HG02970 (cell line): ENCODE data around the gene SYCP2L.
"Not testable (repeated sequence)": the region's sequence is repeated elsewhere in the genome, so short reads cannot be mapped to it uniquely, and the experiment has no call there.

Experiments
- ATAC-seq: cut with Tn5 transposase; IDR thresholded peaks from one replicate; pipeline ENCODE4 v1.9.1; 2021; ENCODE audit warnings: mild to moderate bottlenecking, moderate library complexity, moderate number of reproducible peaks; ENCODE audit not compliant: unreplicated experiment, low FRiP score

Gene SYCP2L

DNA sequence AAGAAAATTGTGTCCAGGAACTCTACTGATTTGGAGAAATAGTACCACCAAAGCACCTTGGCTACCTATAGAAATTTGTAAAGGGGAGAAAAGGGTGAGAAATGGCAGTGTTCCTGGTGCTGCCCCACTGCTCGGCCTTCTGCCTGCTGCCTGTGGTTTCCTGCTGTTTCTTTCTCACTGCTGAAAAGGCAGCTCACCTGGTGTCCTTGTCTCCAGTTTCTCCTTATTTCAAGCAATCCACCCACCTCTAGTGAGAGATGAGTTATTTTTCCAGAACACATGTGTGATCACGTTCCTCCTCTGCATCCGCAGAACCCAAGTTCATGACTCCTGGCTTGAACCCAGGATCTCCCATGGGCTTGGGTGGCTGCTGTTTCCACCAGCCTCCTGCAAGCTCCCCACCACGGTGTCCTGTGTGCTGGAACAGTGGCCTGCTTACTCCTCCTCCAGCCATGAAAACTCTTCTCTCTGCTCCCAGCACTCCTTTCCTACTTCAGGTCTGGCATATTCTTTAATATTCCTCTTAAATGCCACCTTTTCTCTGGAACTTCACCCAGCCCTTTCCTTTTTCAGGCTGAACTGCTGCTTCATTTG lies 108.4 kb downstream of the SYCP2L start:
- no peak for ATAC-seq

DNA sequence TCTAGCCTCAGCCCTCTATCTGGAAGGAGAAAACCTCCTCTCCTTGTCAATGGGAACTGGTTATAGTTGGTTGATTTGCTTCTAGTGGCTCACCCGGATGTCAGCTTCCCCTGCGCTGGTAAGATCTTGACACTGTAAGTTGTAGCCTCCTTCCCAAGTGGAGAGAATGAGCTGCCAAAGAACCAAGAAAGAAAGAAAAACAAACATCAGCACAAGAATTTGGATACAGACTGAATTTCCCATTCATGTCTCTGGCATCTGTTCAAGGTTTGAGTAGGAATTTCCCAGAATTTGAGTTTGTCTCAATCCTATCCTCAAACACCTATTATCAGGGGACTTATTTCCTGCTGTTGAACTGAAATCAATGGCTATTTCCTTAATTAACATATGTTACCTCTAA lies 113.1 kb downstream of the SYCP2L start:
- no peak for ATAC-seq

DNA sequence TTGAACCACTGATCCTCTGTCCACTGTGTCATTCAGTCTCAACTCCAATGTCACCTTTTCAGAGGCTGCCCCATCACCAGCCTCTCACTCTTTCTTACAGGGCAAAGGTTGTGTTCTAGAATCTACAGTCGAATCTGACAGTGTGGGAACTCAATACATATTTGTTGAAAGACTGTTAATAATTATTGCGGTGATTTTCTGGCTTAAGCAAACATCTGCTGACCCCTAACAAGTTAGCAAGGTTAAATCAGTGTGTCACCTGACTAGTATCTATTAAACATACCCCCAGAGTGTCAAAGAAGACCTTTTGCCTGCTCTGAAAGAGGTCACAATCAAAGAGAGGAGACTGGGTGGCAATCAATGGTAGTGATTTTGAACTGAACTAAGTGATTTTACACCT lies 115.3 kb downstream of the SYCP2L start:
- ATAC-seq: no peak

DNA sequence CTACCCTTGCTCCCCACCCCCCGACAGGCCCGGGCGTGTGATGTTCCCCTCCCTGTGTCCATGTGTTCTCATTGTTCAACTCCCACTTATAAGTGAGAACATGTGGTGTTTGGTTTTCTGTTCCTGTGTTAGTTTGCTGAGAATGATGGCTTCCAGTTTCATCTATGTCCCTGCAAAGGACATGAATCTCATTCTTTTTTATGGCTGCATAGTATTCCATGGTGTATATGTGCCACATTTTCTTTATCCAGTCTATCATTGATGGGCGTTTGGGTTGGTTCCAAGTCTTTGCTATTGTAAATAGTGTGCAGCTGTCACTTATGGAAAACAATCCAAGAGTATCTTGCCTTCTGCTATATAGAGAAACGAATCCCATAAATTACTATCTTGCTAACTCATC lies 116.4 kb downstream of the SYCP2L start:
- not testable (repeated sequence) for ATAC-seq

DNA sequence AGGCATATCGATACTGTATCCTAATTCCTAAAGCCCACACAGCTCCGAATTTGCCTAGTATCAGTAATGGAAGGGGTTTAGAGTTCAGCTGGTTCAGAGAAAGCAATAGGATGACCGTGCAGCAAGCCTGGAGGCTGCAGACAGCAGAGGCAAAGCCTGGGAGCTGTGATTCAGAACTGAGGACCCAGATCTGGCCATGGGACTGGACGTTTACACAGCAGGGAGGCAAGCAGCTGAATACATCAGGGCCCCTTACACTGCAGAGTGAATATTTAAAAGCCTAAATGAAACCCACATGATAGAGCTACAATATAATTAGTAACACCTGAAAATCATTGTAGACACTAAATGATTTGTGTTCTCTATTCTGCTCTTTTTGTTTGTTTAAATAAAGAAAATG lies 119.2 kb downstream of the SYCP2L start:
- no peak for ATAC-seq

DNA sequence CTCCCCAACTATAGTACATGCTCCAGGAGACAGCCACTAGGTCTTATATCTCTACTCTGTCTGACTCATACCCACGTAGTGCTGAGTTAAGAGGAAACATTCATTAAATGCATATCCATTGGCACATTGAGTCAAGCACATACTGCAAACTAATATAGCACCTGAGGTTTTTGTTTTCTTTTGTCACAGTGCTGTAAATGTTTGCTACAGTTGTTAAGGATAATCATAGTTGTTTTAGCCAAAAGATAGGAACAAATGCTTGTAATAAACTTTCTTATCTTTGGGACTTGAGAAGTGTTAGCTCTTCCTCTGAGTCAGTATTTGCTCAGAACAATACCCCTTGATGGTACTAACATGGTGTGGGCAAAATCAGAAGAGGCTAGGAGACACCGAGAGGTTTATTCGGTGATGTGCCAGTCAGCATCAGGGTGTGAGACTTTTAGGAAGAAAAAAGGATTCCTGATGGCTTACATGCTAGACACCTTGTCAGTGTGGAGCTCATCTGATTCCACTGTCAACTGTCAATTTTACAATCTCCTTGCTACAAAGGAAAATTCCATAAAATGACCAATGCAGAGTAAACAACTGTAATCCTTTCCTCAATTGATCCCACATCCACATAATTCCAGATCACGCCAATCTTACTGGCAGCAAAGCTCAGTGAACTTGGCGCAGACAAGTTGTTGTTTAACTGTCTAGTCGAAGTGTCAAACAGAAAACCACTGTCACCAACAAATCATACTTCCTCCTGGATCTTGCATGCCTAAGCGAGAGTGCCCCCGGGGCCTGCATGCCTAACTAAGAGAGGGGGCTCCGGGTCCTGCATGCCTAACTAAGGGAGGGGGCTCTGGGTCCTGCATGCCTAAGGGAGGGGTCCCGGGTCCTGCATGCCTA lies 121.1 kb downstream of the SYCP2L start:
- no peak for ATAC-seq

DNA sequence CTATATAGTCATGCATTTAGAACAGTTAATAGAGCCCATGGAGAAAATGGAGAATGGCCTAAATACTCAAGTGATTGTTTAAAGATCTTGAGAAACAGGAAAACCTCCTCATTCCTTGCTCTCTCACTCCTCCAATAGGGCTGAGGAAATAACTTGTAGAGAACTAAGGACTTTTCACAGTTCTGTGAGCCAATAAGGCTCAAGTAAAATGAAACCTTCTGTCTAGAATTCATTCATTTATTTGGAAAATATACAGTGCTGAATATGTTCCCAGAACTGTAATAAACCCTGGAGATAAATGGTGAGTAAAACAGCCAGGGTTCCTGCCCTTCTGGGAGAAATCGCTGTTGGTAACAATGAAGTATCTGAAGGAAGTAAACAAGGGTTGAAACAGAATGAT lies 122.0 kb downstream of the SYCP2L start:
- no peak for ATAC-seq

DNA sequence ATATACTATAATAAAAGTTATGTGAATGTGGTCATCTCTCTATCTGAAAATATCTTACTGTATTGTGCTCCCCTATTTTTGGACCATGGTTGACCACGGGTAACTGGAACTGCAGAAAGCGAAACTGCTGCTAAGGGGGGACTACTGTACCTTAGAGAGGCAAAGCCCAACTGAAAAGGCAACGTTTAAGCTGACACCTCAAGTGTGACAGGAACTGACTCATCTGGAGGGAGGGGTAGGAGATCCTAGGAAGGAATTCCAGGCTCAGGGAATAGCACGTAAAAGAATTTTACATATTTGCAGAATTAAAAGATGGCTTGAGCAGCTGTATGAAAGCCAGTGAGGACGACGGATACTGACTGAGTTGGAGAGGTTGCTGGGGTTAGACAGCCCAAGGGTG lies 122.5 kb downstream of the SYCP2L start:
- no peak for ATAC-seq

DNA sequence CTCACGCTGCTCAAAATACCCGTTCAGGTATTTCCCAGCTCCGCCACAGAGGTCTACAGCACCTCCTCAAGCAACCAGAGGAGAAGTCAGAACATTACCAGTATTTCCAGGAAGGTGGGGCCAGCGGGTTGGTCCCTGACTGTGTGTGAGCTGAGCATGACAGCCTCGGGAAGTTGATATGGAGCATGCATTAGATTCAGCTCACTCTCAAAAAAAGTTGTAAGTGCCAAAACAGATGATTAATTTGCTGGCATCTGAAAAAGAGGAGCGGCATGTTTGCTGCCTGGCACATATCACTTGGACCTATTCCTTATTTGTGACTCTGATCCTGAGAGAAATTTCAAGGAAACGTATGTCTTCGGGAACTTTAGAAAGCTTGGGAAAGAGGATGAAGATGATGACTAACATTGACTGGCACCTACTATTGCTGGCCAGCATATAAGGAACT lies 125.0 kb downstream of the SYCP2L start:
- ATAC-seq: no peak

DNA sequence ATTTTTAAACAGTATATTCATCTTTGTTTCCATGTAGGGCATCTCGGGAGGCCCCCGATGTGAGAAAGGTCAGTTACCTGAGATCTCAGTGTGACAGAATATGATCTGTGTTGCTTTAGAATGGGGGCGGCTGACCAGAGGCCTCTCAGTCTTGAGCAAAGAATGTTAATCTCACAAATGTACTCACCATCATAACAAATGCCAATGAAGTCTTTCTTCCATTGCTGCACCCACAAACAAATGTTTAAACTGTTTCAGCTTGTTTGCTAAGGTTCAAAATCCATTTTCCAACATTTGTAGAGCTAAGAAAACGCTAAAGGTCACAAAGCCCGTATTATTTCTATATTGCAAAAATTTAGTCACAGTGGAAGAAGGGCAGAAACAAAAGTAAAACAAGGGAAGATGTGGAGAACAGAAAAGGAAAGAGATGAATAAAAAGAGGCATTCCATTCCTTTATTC lies 125.5 kb downstream of the SYCP2L start:
- no peak for ATAC-seq

DNA sequence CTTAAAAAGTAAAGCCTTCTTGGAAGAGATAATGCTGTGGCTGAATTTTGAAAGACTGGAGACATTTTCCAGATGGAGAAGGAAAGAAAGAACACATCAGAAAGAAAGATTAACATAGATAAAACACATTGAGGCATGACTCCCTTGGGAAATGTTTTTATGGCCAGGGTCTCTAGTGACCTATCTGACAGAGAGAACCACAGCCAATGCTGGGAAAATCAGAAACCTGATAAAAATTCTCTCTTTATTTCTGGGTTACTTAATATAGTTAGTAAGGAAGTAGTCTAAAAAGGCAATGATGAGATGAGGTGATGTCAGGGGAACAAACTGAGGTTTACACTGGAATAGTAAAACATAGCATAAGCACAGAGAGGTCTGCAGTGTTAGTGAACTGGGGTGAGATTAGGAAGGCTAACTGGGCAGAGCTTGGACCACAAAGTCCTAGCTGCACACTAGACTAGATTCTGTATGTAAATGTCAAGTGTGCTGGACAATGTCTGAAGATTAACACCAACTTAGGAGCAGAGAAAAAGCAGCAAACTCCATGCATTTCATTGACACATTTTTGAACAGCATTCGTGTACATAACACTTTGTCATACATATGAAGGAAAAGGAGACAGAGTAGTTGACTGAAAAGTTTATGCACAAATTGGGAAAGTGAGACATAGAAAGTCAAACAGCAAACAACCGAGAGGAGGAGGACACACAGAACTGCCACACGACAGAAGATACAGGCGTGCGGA lies 126.3 kb downstream of the SYCP2L start:
- no peak for ATAC-seq

DNA sequence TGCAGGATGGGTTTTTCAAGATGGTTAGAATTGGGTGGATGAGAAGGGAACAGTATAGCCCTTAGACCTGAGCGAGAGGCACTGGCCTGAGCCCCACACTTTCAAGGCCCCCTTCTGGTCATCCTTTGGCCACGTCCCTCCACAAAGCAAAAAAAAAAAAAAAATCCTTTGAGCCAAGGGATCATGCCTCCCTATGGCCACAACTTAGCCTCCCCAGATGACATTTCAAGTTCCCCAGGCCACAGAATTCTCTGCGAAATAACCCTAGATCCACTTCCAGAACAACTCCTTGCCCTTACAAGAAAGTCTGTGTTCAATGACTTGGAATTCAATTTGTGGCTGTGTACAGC lies 126.8 kb downstream of the SYCP2L start:
- no peak for ATAC-seq

DNA sequence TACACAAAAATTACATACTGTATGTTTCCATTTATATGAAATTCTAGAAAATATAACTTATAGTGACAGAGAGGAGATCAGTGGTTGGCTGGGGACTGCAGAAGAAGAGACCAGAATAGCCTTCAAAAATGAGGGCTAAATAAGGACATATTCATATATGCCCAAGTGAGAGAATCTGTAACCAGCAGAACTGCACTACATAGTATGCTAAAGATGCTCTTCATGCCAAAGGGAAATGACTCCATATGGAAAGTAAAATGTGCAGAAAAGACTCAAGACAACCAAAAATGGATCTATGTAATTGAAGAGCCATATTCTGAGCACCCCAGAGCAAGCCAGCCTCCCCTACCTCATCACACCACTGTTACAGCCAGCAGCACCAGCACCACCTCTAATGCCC lies 128.2 kb downstream of the SYCP2L start:
- no peak for ATAC-seq

DNA sequence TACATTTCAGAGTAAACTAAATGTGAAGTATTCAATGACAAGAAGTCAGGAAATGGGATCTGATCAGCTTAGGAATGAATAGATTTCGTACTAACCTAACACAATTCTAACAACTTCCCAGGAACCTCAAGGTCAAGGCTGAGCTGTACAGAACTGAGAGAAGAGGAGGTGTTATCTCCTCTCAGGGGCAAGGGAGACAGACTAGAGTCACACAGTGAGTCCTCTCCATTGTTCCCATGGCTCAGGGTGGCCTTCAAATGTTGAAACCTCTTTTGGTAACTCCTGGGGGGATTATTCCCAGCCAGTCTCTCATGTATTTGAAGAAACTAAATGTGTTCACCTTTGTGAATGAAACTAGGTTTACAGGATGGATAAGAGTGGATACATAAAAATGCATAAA lies 129.6 kb downstream of the SYCP2L start:
- no peak for ATAC-seq

DNA sequence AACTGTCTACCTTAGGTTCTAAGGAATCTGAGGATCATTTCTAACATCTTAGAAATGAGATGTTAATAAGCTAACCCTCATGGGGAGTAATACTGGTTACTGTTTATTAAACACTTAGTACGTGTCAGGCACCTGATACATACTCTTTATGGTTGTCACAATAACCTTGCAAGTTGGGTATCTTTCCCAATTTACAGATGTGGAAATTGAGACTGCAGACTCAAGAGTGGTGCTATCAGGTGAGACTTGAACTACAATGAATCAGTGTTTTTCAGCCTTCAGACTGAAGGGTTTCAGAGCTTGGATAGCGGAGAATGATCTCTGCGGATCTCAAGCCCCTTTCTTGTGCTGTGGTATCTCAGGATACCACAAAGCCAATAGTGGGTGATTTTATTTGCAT lies 130.2 kb downstream of the SYCP2L start:
- ATAC-seq: no peak

DNA sequence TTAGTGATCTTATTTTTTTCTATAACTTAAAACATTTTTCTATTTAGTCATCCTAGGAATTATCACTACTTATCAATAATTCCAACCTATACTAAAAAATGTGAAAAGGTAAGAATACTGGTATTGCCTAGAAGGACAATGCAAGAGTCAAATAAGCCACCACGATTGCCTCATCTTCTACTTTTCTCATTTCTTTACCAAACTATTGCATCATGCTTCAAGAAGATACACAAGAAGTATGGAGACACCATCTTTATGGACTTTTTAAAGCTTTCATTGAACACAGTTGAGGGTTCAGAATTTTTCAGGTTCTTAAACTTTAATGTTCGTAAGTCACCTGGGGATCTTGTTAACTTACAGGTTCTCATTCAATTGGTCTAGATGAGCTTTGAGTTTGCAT lies 131.4 kb downstream of the SYCP2L start:
- ATAC-seq: no peak

DNA sequence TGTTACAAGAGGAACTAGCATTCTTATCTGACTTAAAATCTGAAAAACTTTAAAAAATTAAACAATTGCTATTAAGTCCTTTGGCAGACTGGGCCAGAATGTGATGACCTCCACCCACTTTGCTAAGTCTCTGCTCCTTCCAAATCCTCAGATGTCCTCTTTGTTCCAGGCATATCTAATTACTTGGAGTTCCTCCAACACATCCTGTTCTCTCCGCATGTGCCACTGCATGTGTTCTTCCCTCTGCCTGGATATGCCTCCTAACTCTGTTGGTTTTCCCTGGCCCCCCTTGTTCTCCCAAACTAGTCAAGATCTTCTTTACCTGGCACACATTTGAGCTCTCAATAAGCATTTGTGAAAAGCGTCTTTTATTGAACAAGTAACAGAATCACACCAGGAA lies 134.2 kb downstream of the SYCP2L start:
- ATAC-seq: no peak

DNA sequence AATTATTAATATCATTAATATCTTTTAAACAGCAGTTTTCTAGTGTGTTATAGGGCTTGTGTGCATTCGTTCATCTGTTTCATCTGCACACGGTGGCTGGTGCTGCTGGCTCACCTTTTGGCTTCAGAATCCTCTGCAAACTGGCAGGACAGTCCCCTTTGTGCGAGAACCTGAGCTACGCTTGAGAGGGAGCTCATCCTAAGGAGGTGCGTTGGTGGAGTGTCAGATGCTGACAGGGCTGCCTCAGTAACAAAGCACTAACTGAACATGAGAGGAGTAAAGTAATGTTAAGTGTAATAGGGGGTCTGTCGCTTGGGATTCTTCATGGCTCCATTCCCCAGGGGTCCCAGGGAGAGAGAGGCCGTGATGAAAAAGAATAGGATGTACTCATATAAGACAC lies 134.9 kb downstream of the SYCP2L start:
- no peak for ATAC-seq

DNA sequence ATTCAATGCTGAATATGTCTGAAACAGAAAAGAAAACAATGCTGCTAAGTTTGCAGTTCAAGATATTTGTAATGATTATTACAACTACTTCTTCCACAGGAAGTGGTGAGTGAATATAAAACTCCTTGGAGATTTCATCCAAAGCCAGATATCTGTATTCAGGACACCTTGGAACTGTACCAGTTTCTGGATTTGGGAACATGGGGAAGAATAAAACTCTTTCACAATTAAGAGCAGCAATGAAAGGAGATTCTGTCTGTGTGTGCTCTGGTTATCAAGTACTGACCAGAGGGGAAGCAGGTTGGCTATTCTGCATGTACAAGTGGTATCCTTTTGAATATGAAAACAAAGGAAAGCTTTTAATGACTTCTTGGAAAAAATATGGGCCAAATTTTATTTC lies 136.2 kb downstream of the SYCP2L start:
- ATAC-seq: no peak
